Sigmoid colon (tissue), 7 donors: ENCODE data around the gene PAXX. TPM values are rescaled to one million over a fixed set of nuclear protein-coding genes. Genes with fewer than 3 reads are reported as not detected.

Source experiments
- DNase-seq: peaks from one replicate; pipeline ENCODE4 v3.0.0-alpha.2; 2019
- H3K27ac ChIP-seq, 4 donors: fragments of 200-600 bp; sonication (generic); one replicate each; pipeline ENCODE4 v1.5.1; 2016 to 2019; ENCODE audit warnings: mild to moderate bottlenecking in 1 of 4
- H3K27me3 ChIP-seq, 3 donors: fragments of 200-600 bp; sonication (generic); one replicate each; pipeline ENCODE4 v1.5.1; 2019; ENCODE audit warnings: mild to moderate bottlenecking in 1 of 3
- H3K36me3 ChIP-seq, 4 donors: fragments of 200-600 bp; sonication (generic); one replicate each; pipeline ENCODE4 v1.5.1; 2016 to 2019
- H3K4me1 ChIP-seq, 4 donors: fragments of 200-600 bp; sonication (generic); one replicate each; pipeline ENCODE4 v1.5.1; 2017 to 2019
- H3K4me3 ChIP-seq, 4 donors: fragments of 200-600 bp; sonication (generic); one replicate each; pipeline ENCODE4 v1.5.1; 2017 to 2019; ENCODE audit warnings: mild to moderate bottlenecking in 2 of 4, moderate library complexity in 1 of 4
- H3K9me3 ChIP-seq, 4 donors: fragments of 200-600 bp in 3 of 4; sonication (generic) in 3 of 4; one replicate each; pipeline versions ENCODE4 v1.5.1 to v1.6.1; 2013 to 2019
- CTCF ChIP-seq, 4 experiments: fragments of 450-650 bp in 3 of 4; fragments of 200-600 bp in 1 of 4; IDR thresholded peaks; one replicate each; pipeline ENCODE4 v1.5.1; 2016 to 2019; ENCODE audit warnings: antibody characterized with exemption in 4 of 4, mild to moderate bottlenecking in 3 of 4, moderate library complexity in 2 of 4
- EP300 ChIP-seq, 4 donors: sonication (generic); formaldehyde crosslinking; IDR thresholded peaks; one replicate each; pipeline ENCODE4 v1.6.1; 2017; ENCODE audit warnings: antibody characterized with exemption in 4 of 4
- POLR2A ChIP-seq, 2 donors: fragments of 450-650 bp; IDR thresholded peaks; one replicate each; pipeline ENCODE4 v1.6.1; 2016; ENCODE audit warnings: antibody characterized with exemption in 2 of 2, mild to moderate bottlenecking in 2 of 2, moderate library complexity in 2 of 2
- POLR2AphosphoS5 ChIP-seq, 4 donors: sonication (generic); formaldehyde crosslinking; IDR thresholded peaks; one replicate each; pipeline ENCODE4 v1.6.1; 2017; ENCODE audit warnings: antibody characterized with exemption in 4 of 4
- WGBS, 2 donors: extraction: QIAGEN DNeasy Blood & Tissue Kit; methylation state at CpG; one replicate each; pipeline ENCODE4 v1.1.7; 2013; 5-methylcytosine and 5-hydroxymethylcytosine counted together
- intact Hi-C: fragments of 100-400 bp; cut with DNase I; formaldehyde crosslinking; loops from one replicate; pipeline ENCODE4 v1.15.1; 2023
- polyA plus RNA-seq, 3 donors: library from polyadenylated mRNA; stranded (reverse); fragments of 200-250 nt; gene quantifications; one replicate each; pipeline ENCODE4 v1.2.3, GENCODE V29; 2013
- total RNA-seq, 4 donors: library from RNA; depleted of rRNA; stranded (reverse); fragments of >200 nt; gene quantifications; one replicate each; pipeline ENCODE4 v1.1.0, GENCODE V29; 2016
- donor health status: healthy with polysubstance abuse.
- donor health status: Bipolar disorder and iron deficiency.
- donor health status: healthy.

PAXX gene
- total and polyA plus RNA-seq, 7 donors, result 28.0 to 80.9 (median 36.3) TPM

DNA sequence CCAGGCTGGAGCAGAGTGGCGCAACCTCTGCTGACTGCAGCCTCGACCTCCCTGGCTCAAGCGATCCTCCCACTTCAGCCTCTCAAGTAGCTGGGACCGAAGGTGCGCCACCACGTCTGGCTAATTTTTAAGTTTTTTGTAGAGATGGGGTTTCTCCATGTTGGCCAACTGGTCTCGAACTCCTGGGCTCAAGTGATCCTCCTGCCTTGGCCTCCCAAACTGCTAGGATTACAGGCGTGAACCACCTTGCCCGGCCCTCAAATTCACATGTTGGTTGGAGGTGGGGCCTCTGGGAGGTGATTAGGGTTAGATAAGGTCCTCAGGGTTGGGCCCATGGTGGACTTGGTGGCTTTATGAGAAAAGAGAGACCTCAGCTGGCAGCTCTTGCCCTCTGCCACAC is 30.1 kb upstream of the PAXX start:
- H3K27ac ChIP-seq, result no peak overlapping the region
- no peaks in the 10 kb centered on the region for H3K9me3 ChIP-seq
- intact Hi-C loops, result no loop called here
- H3K36me3 ChIP-seq, result no peaks in the 10 kb centered on the region
- peaks cover 0 to 5% (median 3%) of the 10 kb centered on the region in 4 donors for H3K4me1 ChIP-seq
- TF ChIP-seq CTCF (IDR thresholded peaks at IDR 0.05), result no peak
- no peak overlapping the region for H3K4me3 ChIP-seq
- peaks cover 0 to 7% (median 0%) of the 10 kb centered on the region in 3 donors for H3K27me3 ChIP-seq
- no peak for DNase-seq
- 95 to 96% methylated on average over 9 of the region's 9 CpGs for WGBS, 2 donors

DNA sequence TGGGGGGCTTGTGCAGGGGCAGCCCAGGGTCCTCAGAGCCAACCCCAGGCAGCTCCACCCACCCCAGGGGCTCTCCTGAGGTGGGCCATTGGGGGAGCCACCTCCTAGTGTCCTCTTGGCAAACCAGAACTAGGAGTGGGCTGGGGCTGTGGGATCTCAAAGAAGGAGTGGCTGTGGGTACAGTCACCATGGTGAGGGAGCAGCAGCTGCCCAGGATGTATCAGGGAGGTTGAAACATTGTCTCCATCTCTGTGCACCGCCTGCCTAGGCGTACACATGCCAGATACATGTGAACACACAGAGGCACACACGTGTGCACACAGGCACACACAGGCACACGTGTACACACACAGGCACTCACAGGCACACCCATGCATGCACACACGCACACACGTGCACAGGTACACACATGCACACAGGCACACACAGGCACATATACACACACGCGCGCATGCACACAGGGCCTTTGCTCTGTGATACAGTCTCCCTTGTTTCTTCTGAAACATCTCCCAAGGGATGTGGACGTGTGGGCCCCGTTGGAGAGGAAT is 29.4 kb upstream of the PAXX start:
- Histone ChIP-seq H3K4me1 (peaks cover 0 to 5% (median 3%) of the 10 kb centered on the region in 4 donors), H3K27me3 (peaks cover 0 to 7% (median 0%) of the 10 kb centered on the region in 3 donors), H3K36me3 (no peaks in the 10 kb centered on the region), H3K9me3 (no peaks in the 10 kb centered on the region), H3K27ac (no peak overlapping the region), H3K4me3 (no peak overlapping the region)
- intact Hi-C loops, result no loop called here
- WGBS, 2 donors, result 88 to 91% methylated on average over 11 of the region's 11 CpGs
- DNase-seq, result no peak
- TF ChIP-seq POLR2AphosphoS5 (IDR thresholded peaks at IDR 0.05) (no peak), CTCF (IDR thresholded peaks at IDR 0.05) (no peak), EP300 (IDR thresholded peaks at IDR 0.05) (no peak), POLR2A (IDR thresholded peaks at IDR 0.05) (no peak)

DNA sequence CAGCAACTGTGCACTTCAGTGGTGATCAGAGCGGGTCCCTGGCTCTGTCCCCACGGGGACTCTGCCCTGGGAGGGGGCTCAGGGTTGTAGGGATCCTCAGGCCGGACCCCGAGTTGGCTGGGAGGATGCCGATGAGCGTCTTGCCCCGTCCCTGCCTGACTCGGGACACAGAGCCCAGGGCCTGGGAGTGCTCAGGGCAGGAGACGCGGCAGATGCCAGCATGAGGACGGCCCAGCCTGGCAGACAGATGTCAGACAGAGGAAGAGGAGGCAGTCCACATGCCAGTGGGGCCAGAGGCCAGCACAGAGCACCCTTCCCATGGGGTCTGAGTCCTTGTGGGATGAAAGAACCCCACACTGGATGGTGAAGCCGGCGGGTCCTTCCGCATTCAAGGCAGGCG is 28.9 kb upstream of the PAXX start:
- Histone ChIP-seq H3K4me3 (no peak overlapping the region), H3K27ac (no peak overlapping the region), H3K27me3 (peaks cover 0 to 10% (median 0%) of the 10 kb centered on the region in 3 donors), H3K4me1 (peaks cover 0 to 5% (median 3%) of the 10 kb centered on the region in 4 donors), H3K36me3 (no peaks in the 10 kb centered on the region), H3K9me3 (no peaks in the 10 kb centered on the region)
- WGBS, 2 donors, result 90 to 93% methylated on average over 15 of the region's 15 CpGs
- no peak for DNase-seq
- intact Hi-C loops, result no loop called here
- TF ChIP-seq POLR2AphosphoS5 (IDR thresholded peaks at IDR 0.05) (no peak), CTCF (IDR thresholded peaks at IDR 0.05) (no peak), POLR2A (IDR thresholded peaks at IDR 0.05) (no peak), EP300 (IDR thresholded peaks at IDR 0.05) (no peak)

DNA sequence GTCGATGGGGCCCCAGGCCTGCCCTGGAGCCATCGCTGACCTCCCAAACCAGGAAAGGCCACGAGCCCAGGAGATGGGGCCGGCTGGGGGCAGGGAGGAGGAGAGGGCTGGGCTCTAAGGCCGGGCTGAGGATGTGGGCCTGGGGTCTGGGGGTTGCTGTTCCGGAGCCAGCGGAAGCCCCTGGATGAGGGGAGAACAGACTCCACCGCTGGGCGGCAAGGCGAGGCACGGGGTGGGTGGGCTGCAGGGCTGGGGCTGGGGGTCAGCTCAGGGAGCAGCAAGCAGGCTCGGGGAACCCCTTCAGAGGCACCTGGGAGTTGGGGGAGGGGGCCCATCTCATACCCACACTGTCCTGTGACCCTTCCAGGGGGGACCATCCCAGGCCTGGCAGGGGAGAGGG is 28.5 kb upstream of the PAXX start:
- WGBS, 2 donors, result 84 to 88% methylated on average over 12 of the region's 12 CpGs
- Histone ChIP-seq H3K36me3 (no peaks in the 10 kb centered on the region), H3K9me3 (no peaks in the 10 kb centered on the region), H3K4me3 (no peak overlapping the region), H3K27me3 (peaks cover 0 to 15% (median 0%) of the 10 kb centered on the region in 3 donors), H3K27ac (no peak overlapping the region), H3K4me1 (peaks cover 0 to 5% (median 3%) of the 10 kb centered on the region in 4 donors)
- TF ChIP-seq POLR2A (IDR thresholded peaks at IDR 0.05) (no peak), POLR2AphosphoS5 (IDR thresholded peaks at IDR 0.05) (no peak)
- intact Hi-C loops, result no loop called here
- no peak for DNase-seq

DNA sequence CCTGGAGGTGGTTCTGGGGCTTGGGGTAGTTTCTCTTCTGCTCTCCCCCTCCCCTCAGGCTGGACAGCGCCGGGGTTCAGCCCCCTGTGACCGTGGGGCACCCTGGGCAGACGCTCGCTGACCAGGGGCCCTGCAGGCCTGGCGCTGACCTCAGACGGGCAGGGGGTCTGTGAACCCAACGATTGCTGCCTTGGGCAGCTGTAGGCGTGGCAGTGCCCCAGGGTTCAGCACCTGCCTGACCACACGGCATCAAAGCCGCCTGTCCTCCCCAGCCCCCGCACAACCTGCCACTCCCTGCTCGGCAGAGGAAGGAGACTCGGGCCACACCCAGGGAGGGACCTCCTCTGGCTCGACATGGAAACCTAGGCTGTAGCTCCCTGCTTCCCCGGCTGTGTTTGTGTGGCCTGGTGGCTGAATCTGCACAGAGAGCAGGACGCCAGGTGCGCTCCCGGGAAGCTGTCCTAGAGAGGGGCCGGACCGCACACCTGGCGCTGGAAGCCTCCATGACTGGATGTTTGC is 28.0 kb upstream of the PAXX start:
- no peak for TF ChIP-seq POLR2A (IDR thresholded peaks at IDR 0.05)
- TF ChIP-seq CTCF (IDR thresholded peaks at IDR 0.05), result no peak
- TF ChIP-seq POLR2AphosphoS5 (IDR thresholded peaks at IDR 0.05), result no peak
- TF ChIP-seq EP300 (IDR thresholded peaks at IDR 0.05), result no peak
- peaks cover 0 to 19% (median 0%) of the 10 kb centered on the region in 3 donors for H3K27me3 ChIP-seq
- H3K36me3 ChIP-seq, result no peaks in the 10 kb centered on the region
- no peaks in the 10 kb centered on the region for H3K9me3 ChIP-seq
- H3K4me3 ChIP-seq, result no peak overlapping the region
- peaks cover 0 to 5% (median 3%) of the 10 kb centered on the region in 4 donors for H3K4me1 ChIP-seq
- DNase-seq, result no peak
- no peak overlapping the region for H3K27ac ChIP-seq
- 16 to 64% methylated on average over 22 of the region's 22 CpGs for WGBS, 2 donors
- intact Hi-C loops, result no loop called here
